ENCODE measurements around the gene LRRC49.
"Not testable (repeated sequence)": the region's sequence is repeated elsewhere in the genome, so short reads cannot be mapped to it uniquely, and the experiment has no call there.

Gene LRRC49, protein sequence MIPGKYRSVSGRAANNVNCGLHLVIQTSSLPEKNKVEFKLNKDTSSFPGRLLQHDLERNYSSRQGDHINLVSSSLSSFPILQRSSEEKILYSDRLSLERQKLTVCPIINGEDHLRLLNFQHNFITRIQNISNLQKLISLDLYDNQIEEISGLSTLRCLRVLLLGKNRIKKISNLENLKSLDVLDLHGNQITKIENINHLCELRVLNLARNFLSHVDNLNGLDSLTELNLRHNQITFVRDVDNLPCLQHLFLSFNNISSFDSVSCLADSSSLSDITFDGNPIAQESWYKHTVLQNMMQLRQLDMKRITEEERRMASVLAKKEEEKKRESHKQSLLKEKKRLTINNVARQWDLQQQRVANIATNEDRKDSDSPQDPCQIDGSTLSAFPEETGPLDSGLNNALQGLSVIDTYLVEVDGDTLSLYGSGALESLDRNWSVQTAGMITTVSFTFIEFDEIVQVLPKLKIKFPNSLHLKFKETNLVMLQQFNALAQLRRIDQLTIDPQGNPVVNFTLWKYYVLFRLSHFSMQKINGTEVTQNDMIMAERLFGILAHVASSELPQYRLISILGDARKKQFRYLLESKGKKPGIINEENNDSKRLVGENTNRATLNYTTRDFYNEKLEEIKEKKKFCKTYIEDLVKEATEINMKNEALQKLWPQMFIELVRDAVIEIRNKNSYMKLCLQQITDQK

DNA sequence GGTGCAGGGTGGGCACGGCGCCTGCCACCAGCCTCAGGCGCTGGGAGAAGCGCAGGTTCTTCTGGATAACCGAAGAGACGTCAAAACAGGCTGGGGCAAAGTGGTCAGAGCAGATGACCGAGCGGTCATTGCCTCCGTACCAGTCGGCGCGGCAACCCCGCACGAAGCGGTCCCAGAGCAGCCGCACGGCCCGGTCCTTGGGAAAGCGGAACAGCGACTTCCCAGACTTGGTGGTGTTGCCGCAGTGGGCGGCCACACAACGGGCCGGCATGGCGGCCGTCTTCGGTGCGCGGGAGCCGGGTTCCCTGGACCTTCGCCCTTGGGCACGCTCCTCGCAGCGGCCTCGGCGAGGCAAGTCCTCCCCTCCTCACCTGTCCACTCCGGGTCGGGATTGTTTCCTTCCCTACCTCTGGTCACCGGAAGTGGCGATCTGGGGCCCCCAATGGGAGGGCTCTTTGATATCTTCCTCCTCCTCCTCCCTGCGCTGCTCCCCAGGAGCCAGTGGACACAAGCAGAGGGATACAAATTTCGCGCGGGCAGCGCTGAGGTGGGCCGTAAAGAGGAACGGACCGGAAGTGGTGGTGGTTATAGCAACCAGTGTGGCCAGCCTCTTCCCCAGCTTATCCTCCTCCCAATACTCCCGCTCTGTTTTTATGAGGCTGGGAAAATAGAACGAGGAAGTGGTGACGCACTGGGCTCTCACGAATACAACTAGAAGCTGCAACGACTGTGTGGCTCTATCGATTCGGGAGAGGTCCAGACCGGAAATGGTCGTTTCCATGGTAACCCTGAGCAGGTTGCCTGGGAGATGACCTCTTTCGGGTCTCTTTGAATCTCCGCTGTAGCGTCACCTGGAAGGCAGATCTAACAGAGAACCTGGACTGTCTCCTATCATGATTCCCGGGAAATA lies at the start of gene LRRC49, which contains the start of gene THAP10:
Gene LRRC49 (plus strand): TSS at position 825 of the 910 bp plus-strand sequence. CDS start 69 bp downstream, at position 894.
Gene THAP10 (minus strand): TSS at position 432 of the 910 bp plus-strand sequence. CDS start 161 bp downstream, at position 271.
- peak; percentile 16 for DNase-seq

DNA sequence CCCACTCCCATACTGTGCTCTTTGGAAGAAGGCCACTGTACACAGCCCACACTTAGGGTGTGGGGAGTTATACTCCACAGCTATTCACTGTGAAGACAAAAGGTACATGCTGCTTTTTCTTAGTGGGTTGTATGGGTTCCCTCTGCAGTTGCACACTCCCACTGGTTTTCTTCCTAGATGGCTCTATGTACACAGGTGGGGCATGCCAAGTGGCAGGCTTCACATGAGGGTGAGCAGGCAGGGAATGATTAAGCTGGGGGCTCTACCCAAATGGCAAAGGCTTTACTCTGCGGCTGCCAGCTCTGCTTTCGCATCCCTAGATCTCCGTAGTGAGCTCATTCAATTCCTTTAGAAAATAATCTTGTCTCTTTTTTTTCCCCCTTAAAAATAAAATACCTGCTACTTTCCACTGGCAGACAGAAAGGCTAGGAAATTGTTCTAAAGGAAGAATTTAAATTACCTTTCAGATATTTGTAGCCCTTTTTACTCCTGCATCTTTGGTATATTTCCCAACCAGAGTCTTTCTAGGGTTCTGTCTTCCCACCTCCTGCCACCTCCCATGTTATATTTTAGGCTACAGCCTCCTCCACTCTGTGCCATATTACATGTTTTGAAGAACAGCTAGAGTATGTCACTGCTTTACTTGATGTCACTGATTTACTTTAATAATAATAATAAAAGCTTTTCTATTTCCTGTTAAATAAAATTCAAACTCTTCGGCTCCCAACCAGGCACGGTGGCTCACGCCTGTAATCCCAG lies 46.8 kb upstream of the LRRC49 start:
- DNase-seq, result no peak

DNA sequence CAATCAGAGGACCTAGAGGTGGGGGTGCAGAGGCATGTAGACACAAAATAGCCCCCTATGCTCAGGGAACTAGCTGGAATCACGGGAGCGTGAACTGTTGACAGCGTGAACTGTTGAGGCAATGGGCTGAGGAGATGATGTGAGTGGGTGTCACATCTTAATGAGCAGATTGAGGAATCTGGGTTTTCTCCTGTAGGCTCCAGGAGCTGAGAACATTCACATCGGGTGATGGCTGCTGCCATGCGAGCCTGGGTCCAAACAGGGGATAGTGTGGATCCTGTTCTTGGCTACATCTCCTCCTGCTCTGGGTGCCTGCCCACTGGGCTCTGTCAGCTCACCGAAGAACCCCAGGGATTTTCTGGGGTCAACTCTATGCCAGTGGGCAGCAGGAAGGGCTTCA lies 40.7 kb upstream of the LRRC49 start:
- no peak for DNase-seq

DNA sequence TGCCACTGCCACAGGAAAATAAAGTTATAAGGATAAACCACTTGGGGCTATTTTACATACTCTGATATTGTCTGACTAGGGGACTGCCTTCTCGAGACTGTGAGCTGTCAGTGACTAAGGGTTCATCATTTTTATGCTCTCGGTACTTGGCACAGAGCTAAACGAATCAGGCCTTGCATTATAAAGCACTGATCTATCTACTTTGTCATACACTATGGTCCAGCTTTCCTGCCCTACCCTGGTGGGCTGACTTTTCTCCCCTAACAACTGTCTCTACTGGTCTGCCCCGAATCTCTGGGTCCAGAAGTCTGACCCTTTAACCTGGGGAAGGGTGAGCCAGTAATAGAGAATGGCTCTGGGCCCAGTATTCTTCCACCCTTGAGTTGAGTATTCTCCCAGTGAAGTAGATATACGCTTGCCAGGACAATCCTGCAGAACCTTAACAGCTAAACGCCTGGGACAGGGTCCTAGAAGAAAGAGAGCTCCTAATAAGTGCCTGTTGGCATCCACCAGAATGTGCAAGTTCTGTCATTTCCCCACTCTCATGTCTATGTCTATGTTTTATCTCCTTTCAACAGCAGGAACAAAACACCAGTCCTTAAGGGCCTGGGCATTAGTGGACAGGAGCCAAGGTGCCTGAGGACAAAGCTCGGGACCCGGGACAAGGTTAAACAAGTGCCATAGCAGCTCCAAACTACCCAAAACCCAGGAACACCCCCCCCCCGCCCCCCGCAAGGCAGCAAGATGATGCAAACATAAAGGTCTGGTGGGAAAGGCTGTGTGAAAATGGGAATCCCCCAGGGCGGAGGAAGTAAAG lies 39.9 kb upstream of the LRRC49 start:
- DNase-seq, result no peak

DNA sequence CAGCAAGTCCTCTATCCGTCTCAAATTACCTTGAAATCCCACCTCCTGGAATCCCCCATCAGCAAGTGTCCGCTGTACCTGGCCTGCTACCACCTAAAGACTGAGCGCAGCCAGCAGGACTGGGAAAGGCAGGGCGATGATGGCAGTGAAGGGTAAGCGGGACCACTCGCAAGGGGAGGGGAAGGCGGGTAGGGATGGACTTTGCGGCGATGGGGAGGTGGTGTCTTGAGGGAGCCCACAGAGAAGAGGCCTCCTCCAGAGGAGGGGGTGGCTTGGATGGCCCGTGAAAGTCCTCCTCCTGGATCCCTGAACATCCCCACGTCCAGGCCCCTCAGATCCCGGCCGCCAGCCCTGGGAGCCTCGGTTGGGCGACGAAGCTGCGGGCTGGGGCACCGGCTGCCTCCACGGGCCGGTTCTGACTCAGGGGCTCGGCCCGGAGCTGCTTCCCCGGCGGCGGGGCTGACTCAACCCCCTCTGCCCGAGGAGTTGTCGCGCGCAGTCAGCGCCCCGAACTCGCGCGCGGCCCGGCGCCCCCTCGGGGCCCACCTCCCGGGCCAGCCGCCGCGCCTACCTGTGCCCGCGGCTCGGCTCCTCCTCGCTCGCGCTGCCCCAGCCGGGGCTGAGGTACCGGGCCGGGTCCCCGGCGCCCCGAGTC lies 39.2 kb upstream of the LRRC49 start:
- peak; percentile 16 for DNase-seq

DNA sequence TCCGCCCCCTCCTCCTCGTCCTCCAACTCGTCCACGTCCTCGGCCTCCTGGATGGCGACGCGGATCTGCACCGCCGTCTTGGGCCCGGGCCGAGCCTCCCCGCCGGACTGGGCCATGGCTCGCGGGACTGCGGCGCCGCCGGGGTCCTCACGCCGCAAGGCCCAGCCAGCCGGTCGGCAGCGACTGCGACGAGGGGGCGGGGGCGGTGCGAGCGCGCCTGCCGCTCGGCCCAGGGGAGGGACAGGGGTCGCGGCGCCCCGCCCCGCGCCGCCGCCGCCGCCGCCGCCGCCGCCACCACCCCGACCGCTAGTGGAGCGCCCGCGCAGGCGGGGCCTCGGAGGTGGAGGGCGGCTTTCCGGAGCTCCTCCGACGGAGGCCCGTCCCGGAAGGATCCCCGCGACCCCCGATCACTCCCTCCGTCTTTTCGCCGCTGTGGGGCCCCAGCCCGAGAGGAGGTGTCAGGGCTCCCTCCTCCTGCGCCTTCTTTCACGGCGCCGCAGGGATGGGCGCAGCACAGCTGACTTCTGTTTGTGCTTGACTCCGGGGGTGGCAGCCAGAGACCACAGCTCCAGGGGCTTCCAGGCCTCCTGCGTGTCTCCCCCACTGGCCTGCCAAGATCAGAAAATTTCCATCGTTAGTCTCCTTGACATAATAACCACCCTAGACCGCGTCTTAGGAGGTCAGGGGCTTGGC lies 38.5 kb upstream of the LRRC49 start, which contains the start of gene LARP6:
Gene LARP6 (minus strand): TSS at position 185 of the 693 bp plus-strand sequence. CDS start 69 bp downstream, at position 116.
- DNase-seq, result peak; percentile 39

DNA sequence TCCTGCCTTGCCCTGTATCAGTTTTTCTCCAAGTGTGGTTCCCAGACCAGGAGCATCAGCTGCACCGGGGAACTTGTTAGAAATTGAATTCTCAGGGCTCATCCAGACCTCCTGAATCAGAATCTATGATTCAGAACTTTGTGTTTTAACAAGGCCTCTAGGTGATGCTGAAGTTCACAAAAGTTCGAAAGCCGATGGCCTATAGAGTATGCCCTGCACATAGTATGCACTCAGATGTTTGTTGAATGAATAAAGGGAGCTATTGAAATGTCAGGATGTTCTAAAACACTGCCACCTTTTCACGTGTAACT lies 38.0 kb upstream of the LRRC49 start:
- DNase-seq, result no peak

DNA sequence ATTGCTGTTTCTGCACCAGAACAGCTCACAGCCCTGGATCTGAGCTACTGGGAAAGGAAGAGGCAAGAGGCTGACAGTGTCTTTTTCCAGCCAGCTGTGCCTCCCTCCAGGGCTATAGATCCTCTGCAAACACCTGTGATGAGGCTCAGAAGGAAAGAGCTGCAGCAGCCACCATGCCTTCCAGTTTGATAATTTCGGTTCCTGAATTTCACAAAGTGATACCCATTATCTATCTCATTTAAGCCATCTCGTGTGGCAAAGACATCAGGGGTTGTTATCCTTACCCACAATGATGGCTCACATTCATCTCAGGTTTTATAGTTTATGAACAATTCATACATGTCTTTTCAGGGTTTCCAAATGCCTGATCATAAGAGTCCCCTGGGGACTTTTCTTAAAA lies 36.9 kb upstream of the LRRC49 start:
- DNase-seq, result no peak

DNA sequence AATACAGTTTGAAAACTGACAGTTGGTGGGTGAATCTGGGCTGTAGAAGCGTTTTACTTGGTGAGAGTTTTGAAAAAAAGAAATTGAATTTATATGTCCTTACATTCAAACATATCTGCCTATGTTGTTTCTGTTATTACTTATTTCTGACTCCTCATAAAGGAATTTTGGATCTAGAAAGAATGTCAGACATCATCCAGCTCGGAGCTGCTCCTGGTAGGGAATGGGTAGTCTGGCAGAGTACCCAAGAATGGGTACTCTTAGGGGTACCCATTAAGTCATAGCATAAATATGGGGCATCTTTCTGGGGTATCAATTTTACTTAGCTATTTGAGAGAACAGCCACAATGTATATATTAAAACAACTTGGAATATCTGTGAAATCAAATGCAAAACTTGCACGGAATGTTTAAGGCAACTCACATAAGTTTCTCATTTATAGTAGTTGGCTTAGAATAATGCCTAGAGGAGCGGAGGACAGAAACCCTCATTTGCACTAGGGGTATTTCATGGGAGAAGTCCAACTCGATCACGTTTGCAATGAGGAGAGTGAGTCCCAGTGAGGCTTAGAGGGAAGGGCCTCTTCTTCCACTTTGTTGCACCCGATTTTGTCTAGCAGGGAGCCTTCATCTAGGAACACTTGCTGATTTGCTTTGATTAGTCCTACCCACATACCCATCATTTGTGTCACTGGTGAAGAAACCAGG lies 36.3 kb upstream of the LRRC49 start:
- no peak for DNase-seq

DNA sequence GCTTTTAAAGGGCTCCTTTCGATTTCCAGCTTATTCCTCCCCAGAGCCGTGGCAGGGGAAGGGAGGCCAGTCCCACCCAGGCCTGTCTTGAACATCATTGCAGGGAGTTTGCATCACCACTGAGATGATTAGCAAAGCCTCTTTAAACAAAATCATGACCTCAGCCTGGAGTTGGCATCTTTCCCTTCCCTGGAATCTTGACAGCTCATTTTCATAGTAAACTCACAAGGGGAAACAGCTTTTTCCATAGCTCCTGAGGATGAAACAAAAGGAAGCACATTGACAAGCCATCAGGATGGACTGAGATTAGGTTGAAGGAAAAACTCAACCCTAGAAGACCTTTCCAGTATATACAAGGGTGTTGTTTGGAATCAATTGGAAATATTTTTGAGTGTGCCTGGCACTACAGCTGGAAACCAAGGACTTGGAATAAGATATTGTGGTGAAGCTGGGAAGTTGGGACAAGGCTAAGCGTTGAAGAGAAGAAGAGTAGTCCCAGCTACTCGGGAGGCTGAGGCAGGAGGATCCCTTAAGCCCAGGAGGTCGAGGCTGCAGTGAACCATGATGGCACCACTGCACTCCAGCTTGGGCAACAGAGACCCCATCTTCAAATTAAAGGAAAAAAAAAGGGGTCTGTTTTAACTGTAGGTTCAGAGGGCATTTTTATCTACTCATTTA lies 35.6 kb upstream of the LRRC49 start:
- no peak for DNase-seq

DNA sequence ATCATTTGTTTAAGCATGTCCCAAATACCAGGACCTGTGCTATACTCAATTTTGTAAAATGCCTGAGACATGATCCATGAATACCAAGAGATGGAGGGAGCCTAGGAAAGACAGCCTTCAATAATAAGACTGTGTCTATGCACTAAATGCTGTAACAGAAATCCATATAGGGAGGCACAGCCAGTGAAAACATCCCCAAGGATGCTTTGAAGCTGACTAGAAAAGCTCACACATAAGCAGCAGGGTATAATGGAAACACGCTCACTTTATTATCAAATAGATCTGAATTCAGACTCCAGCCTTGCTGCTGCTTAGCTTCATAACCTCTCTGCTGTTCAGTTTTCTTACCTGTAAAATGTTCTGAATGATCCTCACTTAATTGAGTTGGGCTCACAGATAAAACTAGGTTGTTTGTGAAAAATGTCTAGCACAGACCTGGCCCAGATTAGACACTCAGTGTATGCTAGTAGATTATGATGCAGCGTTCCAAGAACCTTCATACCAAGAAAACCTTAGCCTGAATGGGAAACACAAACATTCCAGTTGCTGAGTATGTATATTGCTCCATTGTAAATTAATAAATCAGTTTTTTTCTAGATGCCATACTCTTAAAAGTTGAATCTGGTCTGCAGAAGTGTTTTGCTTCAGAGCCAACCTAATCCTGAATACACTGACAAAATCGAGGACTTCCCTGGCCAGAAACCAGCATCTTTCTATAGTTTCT lies 34.9 kb upstream of the LRRC49 start:
- DNase-seq, result no peak

DNA sequence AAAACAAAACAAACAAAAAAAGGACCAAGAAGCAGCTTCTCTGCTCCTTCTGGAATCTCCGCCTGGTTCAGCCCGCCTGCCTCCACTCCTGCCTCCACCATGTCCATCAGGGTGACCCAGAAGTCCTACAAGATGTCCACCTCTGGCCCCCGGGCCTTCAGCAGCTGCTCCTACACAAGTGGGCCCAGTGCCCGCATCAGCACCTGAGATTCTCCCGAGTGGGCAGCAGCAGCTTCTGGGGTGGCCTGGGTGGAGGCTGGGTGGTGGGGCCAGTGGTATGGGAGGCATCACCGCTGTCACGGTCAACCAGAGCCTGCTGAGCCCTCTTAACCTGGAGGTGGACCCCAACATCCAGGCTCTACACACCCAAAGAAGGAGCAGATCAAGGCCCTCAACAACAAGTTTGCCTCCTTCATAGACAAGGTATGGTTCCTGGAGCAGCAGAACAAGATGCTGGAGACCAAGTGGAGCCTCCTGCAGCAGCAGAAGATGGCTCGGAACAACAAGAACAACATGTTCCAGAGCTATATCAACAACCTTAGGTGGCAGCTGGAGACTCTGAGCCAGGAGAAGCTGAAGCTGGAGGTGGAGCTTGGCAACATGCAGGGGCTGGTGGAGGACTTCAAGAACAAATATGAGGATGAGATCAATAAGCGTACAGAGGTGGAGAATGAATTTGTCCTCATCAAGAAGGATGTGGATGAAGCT lies 33.9 kb upstream of the LRRC49 start:
- DNase-seq, result not testable (repeated sequence)

DNA sequence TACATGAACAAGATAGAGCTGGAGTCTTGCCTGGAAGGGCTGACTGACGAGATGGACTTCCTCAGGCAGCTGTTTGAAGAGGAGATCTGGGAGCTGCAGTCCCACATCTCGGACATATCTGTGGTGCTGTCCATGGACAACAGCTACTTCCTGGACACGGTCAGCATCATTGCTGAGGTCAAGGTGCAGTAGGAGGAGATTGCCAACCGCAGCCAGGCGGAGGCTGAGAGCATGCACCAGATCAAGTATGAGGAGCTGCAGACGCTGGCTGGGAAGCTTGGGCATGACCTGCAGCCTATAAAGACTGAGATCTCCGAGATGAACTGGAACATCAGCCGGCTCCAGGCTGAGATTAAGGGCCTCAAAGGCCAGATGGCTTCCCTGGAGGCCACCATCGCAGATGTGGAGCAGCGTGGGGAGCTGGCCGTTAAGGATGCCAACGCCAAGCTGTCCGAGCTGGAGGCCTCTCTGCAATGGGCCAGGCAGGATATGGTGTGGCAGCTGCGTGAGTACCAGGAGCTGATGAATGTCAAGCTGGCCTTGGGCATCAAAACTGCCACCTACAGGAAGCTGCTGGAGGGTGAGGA lies 33.2 kb upstream of the LRRC49 start:
- DNase-seq, result no peak

DNA sequence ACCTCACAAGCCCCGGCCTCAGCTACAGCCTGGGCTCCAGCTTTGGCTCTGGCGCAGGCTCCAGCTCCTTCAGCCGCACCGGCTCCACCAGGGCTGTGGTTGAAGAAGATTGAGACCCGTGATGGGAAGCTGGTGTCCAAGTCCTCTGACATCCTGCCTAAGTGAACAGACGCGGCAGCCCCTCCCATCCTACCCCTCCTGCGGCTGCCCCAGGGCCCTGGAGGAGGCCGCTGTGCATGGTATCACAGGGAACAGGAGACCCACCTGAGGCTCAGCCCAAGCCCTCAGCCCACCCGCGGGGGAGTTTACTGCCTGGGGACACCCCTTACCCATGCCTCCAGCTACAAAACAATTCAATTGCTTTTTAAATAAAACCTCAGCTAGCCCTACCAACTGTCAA lies 32.6 kb upstream of the LRRC49 start:
- DNase-seq, result no peak

DNA sequence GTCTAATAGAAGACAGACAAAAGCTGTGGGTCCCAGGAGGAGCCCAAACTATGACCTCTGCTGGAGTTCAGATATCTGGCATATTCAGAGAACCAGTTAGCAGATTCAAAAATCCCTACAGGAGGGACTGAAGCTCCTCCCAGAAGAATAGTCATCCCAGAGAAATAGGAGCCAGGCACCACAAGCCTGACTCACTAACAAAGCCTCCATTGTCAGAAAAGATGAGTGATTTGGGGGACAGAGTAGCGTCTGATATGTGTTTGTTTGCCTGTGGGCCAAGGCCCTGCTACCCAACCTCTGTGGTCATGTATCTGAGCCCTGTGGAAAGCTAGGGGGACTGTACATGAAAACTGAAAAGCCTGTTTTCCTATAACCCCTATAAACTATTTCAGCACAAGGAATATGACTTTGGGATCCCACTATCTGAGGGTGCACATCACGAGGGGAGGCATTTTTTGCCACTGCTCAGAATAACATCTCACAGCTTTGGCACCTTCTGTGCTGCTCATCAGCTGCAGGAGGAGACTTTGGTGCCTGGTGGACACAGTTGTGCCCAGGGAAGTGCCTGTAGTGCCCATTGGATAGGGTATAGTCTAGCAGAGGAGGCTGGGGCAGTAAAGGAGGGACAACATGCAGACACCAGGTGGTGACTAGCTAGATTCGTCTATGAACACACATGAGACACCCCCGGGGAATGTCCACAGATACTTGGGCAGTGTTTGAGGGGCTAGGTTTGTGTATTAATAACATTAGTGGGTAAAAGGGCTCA lies 29.0 kb upstream of the LRRC49 start:
- DNase-seq, result no peak

DNA sequence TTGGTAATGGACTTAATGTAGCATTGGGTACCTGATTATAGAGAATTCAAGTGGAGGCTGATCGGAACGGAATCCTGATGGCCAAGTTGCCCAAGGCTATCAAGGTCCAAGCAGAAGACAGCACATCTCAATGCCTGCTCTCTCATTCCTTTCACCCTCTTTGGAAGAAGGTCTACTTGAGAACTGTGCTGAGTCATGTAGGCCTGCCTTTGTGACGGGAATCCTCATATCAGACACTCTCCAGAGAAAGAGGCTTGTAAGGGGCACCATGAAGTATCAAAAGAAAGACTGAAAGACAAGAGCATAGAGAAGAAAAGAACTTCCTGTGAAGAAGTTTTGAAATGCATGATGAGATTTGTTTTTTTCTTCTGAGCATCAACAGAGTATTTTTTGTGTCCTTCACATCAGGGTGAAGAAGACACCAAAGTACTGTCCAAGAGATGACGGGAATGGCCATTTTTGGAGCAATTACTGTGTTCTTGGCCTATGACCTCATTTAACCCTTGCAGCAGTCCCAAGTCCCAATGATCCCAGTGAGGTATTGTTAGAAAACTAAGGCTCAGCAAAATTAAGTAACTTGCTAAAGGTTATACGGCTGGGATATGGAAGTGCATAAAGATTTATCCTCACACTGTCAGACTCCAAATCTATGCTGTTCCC lies 25.5 kb upstream of the LRRC49 start:
- DNase-seq, result no peak

Data from activated naive CD4-positive, alpha-beta T cell treated with anti-CD3 and anti-CD28 coated beads, Interleukin-2, amount 50 U/mL, for 16 hours (primary cell).